Measurements from ENCODE around the gene DPP8.
A peak's percentile ranks its signal among the peaks of the same experiment; 100 is the strongest.
"Not testable (repeated sequence)": the region's sequence is repeated elsewhere in the genome, so short reads cannot be mapped to it uniquely, and the experiment has no call there.

The DPP8 gene

GRCh38 chr15:65516997-65517865 is at the start of gene DPP8:
Gene DPP8, minus strand, starts transcription at chr15:65517689. Its CDS starts 5,136 bp downstream, at chr15:65512553.
- peak; percentile 92 for DNase-seq (ENCODE audit: low read depth)

GRCh38 chr15:65561934-65562333 is 44.4 kb upstream of the DPP8 start:
- no peak for DNase-seq (ENCODE audit: low read depth)

GRCh38 chr15:65559941-65560340 is 42.5 kb upstream of the DPP8 start:
- no peak for DNase-seq (ENCODE audit: low read depth)

GRCh38 chr15:65558997-65559760 is 41.7 kb upstream of the DPP8 start:
- no peak for DNase-seq (ENCODE audit: low read depth)

GRCh38 chr15:65558336-65558735 is 40.8 kb upstream of the DPP8 start:
- DNase-seq (ENCODE audit: low read depth): no peak

GRCh38 chr15:65556622-65557021 is 39.1 kb upstream of the DPP8 start:
- no peak for DNase-seq (ENCODE audit: low read depth)

GRCh38 chr15:65553691-65554090 is 36.2 kb upstream of the DPP8 start:
- no peak for DNase-seq (ENCODE audit: low read depth)

- not testable (repeated sequence) for DNase-seq (ENCODE audit: low read depth)
Observed at GRCh38 chr15:65552851-65553250, 35.4 kb upstream of the DPP8 start.

- no peak for DNase-seq (ENCODE audit: low read depth)
Observed at GRCh38 chr15:65551183-65551582, 33.7 kb upstream of the DPP8 start.

GRCh38 chr15:65550681-65551098 is 33.2 kb upstream of the DPP8 start:
- DNase-seq (ENCODE audit: low read depth): no peak

GRCh38 chr15:65549288-65549687 is 31.8 kb upstream of the DPP8 start:
- not testable (repeated sequence) for DNase-seq (ENCODE audit: low read depth)

- no peak for DNase-seq (ENCODE audit: low read depth)
Observed at GRCh38 chr15:65547841-65548240, 30.4 kb upstream of the DPP8 start.

GRCh38 chr15:65541231-65541820 is 23.8 kb upstream of the DPP8 start:
- no peak for DNase-seq (ENCODE audit: low read depth)

GRCh38 chr15:65540314-65540713 is 22.8 kb upstream of the DPP8 start:
- no peak for DNase-seq (ENCODE audit: low read depth)

GRCh38 chr15:65535192-65535591 is 17.7 kb upstream of the DPP8 start:
- no peak for DNase-seq (ENCODE audit: low read depth)

GRCh38 chr15:65533057-65533756 is 15.7 kb upstream of the DPP8 start:
- no peak for DNase-seq (ENCODE audit: low read depth)

- no peak for DNase-seq (ENCODE audit: low read depth)
Observed at GRCh38 chr15:65532738-65533051, 15.2 kb upstream of the DPP8 start.

GRCh38 chr15:65530318-65531111 is 13.0 kb upstream of the DPP8 start, which contains the start of gene HACD3:
Gene HACD3, plus strand, starts transcription at chr15:65530463. Its CDS starts 169 bp downstream, at chr15:65530632.
- peak; percentile 89 for DNase-seq (ENCODE audit: low read depth)

- no peak for DNase-seq (ENCODE audit: low read depth)
Observed at GRCh38 chr15:65529762-65530317, 12.4 kb upstream of the DPP8 start.

- DNase-seq (ENCODE audit: low read depth): no peak
Observed at GRCh38 chr15:65528461-65529060, 11.1 kb upstream of the DPP8 start.

- no peak for DNase-seq (ENCODE audit: low read depth)
Observed at GRCh38 chr15:65525622-65526021, 8.1 kb upstream of the DPP8 start.

Data from activated T-cell treated with anti-CD3 and anti-CD28 coated beads for 24 hours (primary cell).